Measurements from ENCODE around the gene TAOK1. TPM values are rescaled to one million over a fixed set of nuclear protein-coding genes. Genes with fewer than 3 reads are reported as not detected.
A peak's percentile ranks its signal among the peaks of the same experiment; 100 is the strongest.

Gene TAOK1
- total and polyA plus RNA-seq, 9 of the 15 experiments (the other 6 are each of a cell fraction or from before 2014, with no cell fraction given): 3.2 to 33.1 (median 16.5) TPM

DNA sequence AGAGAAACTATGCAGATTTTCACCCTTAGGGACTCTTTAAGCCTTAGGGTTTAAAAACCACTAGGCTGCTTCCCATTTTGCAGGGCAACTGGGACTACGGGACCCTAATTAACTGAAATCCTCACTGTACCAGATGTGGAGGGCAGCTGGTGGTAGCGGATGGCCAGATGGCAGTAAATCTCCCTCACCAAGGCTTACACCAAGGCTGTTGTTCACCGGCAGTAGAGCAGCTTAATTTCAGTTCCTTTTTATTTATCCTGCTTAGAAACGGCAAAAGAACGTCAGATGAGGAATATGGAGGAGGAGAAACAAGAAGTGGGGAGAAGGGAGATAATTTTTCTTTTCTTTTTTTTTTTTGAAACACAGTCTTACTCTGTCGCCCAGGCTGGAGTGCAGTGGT lies 170.2 kb downstream of the TAOK1 start:
- no TSS peak for BruUV-seq (replicated peaks)
- peaks cover 8 to 9% of the 10 kb centered on the region in 2 experiments; a peak in 4 of 5 replicates for H3K4me1 ChIP-seq (replicated peaks in 1 of 2; ENCODE audit: control insufficient read depth in 2 of 2, insufficient read depth in 2 of 2, low read length in 2 of 2)
- no peaks in the 10 kb centered on the region for H3K9me1 ChIP-seq (ENCODE audit: control insufficient read depth, insufficient read depth, low read length)
- ATAC-seq: no peak
- intact Hi-C loops (cut with micrococcal nuclease) (no loop called here), in situ Hi-C loops (cut with MboI) (no loop called here)
- no peak overlapping the region for H3K27ac ChIP-seq (ENCODE audit: extremely low read depth, low read depth, low read length)
- H3K4me2 ChIP-seq (ENCODE audit: insufficient read depth, low read length): no peak overlapping the region
- TF ChIP-seq, protein P1, sequence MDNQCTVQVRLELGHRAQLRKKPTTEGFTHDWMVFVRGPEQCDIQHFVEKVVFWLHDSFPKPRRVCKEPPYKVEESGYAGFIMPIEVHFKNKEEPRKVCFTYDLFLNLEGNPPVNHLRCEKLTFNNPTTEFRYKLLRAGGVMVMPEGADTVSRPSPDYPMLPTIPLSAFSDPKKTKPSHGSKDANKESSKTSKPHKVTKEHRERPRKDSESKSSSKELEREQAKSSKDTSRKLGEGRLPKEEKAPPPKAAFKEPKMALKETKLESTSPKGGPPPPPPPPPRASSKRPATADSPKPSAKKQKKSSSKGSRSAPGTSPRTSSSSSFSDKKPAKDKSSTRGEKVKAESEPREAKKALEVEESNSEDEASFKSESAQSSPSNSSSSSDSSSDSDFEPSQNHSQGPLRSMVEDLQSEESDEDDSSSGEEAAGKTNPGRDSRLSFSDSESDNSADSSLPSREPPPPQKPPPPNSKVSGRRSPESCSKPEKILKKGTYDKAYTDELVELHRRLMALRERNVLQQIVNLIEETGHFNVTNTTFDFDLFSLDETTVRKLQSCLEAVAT (IDR thresholded peaks at IDR 0.05): no peak
- 0 out of 2 replicates have a peak, but pooled peaks have one; percentile 12 for TF ChIP-seq SPI1 (IDR thresholded peaks at IDR 0.05; ENCODE audit: borderline replicate concordance, low read depth, low read length)
- TF ChIP-seq ETV6 (IDR thresholded peaks at IDR 0.05; ENCODE audit: borderline replicate concordance in 1 of 2, low read depth in 2 of 2, low read length in 1 of 2): no peak
- TF ChIP-seq ETV6 (CRISPR knock-in tag; IDR thresholded peaks at IDR 0.05; ENCODE audit: borderline replicate concordance): no peak
- no peak overlapping the region for H3K4me3 ChIP-seq
- ChIA-PET CTCF (ENCODE audit: low intra/inter-chr PET ratio) (no interaction called here), POLR2A (interaction anchor here (0.8 to 0.9 kb wide), 2 partner anchors 17 to 26 kb away, joined by 3 to 5 read pairs; no protein-coding TSS in a partner anchor)
- FAIRE-seq: no peak
- H3K9ac ChIP-seq (ENCODE audit: insufficient read depth in 1 of 2, low read depth in 2 of 2, low read length in 2 of 2): peak overlapping the region in 1 of 2 experiments; percentile 53; a peak in 1 of 4 replicates
- no peaks in the 10 kb centered on the region for H3K9me3 ChIP-seq (replicated peaks; ENCODE audit: control insufficient read depth, insufficient read depth, low read depth, low read length)
- WGBS (ENCODE audit: insufficient coverage, low coverage, missing lambda C conversion rate): 11% methylated on average over 5 of the region's 6 CpGs
- no peaks in the 10 kb centered on the region for H3K36me3 ChIP-seq (ENCODE audit: control insufficient read depth, insufficient read depth, low read length)
- H4K20me1 ChIP-seq (replicated peaks; ENCODE audit: control insufficient read depth, insufficient read depth, low read length): peaks cover 19% of the 10 kb centered on the region
- no peak for DNase-seq (ENCODE audit: extremely low read depth in 1 of 4, low spot score in 3 of 4)
- no peak overlapping the region for H2AFZ ChIP-seq (ENCODE audit: low read depth, low read length)
- peaks cover 10 to 13% of the 10 kb centered on the region in 2 experiments; a peak in 4 of 5 replicates for H3K27me3 ChIP-seq (ENCODE audit: control insufficient read depth in 2 of 2, insufficient read depth in 2 of 2, low read length in 2 of 2)
- H3K79me2 ChIP-seq (ENCODE audit: control insufficient read depth, insufficient read depth, low read length): no peaks in the 10 kb centered on the region

All from K562 (cell line).